Measurements from ENCODE around the gene SALL4.

The SALL4 gene

DNA sequence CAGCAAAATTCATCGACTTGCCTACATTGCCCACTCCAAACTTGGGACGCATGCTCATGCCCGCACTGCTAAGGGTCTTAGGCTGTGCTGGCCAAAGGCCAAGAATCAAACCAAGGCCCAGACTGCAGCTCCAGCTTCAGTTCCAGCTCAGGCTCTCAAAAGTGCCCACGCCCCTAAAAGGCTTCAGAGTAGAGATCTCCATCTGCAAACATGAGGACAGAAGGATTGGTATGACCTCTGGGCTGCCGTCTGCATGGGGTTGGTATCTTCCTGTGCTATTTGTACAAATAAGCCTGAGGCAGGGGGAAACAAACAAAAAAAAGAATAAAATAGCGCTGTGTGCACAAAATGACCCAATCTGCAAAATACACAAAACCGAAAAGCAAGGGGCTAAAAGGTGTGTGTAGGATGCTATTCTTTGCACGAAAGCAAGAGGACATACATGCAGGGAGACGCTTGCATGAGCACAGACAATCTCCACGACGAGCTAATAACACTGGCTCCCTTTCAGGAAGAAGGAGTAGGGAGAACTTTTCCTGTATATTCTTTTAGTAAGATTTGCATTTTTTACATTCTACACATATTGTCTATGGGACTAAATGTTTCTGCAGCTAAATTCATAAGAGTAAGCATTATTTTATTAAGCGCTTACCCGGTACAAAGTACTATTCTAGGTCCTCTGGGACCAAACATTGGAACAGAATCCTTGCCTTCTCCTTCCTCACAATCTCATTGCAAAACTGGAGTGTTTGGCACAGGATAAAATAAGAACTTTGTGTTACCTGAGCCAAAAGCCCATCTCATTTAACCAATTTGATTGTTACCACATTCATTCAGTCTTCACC, 67.2 kb downstream of the SALL4 start:
- DNase-seq = no peak

DNA sequence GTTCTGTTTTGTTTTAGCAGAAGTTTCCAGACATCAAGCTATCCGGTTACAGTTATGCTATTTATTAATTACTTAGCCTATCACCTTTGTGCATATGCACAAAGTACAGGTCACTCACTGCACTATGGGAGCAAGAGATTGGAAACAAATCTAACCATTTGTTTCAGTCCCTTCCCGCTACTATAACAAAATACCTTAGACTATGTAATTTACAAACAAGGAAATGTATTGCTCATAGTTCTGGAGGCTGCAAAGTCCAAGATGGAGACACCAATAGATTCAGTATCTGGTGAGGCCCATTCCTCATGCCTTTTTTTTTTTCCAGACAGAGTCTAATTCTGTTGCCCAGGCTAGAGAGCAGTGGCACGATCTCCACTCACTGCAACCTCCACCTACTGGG, 69.3 kb downstream of the SALL4 start:
- no peak for DNase-seq

All from NCI-H2107 (cell line).